Mucosa of gallbladder (tissue), 1 donor: Measurements from ENCODE around the gene SERPINB7. TPM values are rescaled to one million over a fixed set of nuclear protein-coding genes. Genes with fewer than 3 reads are reported as not detected.

Source experiments
- DNase-seq: peaks from one replicate; pipeline ENCODE4 v3.0.0-alpha.2; 2020; ENCODE audit warnings: low spot score
- total RNA-seq: library from RNA; stranded (reverse); gene quantifications from one replicate; pipeline ENCODE4 v1.2.1, GENCODE V29; 2021
- donor health status: DM: no; HTN: no; CAD: no.

SERPINB7 gene
- total RNA-seq, 1 donor from 2014 or later = 0.17 TPM

DNA sequence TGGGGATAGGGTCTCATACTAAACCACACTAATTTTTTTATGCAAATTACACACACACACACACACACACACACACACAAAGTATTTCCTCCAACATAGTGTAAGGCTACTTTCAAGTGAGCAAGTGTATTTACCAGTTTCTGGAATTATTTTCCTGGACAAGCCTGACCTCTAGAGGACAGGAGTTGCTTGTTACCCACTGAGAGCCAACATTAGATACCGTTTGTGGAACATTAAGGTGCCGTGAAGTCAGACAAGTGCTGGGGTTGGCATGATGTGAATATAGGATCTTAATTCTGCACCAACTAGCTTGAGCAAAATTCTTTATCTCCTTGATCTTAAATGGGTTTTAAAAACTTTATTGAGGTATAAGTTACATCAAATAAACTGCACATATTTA is 72.9 kb downstream of the SERPINB7 start:
- DNase-seq = no peak

DNA sequence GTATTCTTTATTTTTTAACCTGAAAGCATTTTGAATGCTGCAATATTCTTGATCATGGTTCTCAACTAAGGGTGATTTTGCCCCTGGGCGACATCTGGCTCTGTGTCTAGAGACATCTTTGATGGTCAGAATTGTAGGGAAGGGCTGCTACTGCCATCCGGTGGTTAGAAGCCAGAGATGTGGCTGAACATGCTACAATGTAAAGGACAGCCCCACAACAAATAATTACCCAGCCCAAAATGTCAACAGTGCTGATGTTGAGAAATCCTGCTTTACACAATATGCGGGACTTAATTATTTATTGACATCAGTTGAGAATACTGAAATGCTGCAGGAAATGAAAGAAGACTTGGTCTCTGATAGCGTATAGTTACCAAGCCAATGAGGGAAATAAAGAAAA is 74.8 kb downstream of the SERPINB7 start:
- DNase-seq = no peak

DNA sequence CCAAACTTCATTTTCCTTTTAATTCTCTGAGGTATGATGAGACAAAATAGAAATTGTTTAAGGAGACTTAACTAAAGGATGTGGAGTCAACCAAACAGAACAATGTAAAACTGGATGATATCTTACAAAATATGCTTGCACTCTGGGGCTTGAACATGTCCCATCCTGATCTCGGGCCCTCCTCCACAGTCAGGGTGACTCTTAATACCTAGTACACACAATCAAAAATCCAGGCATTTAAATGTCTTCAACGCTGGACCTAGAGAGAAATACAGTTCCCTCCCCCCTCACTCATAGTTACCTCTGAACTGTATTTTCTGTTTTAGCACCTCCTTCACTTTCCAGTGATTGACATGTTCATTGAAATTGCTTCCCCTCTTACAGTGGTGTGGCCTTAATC is 75.4 kb downstream of the SERPINB7 start:
- DNase-seq = no peak

Other genes with a start within 250 kb of the SERPINB7 start
- gene SERPINB12, start 233.0 kb upstream of the SERPINB7 start, total RNA-seq = not detected
- gene SERPINB13, start 188.1 kb upstream of the SERPINB7 start, total RNA-seq = not detected
- not detected for gene SERPINB4, start 131.2 kb upstream of the SERPINB7 start, total RNA-seq
- gene SERPINB3, start 113.5 kb upstream of the SERPINB7 start, total RNA-seq = not detected
- not detected for gene SERPINB11, start 72.5 kb upstream of the SERPINB7 start, total RNA-seq
- not detected for gene SERPINB2, start 112.3 kb downstream of the SERPINB7 start, total RNA-seq
- gene SERPINB10, start 132.5 kb downstream of the SERPINB7 start, total RNA-seq = not detected
- gene HMSD, start 173.9 kb downstream of the SERPINB7 start, total RNA-seq = not detected
- 19.5 TPM for gene SERPINB8, start 194.7 kb downstream of the SERPINB7 start, total RNA-seq